ENCODE results near the gene CDH1. TPM values are rescaled to one million over a fixed set of nuclear protein-coding genes. Genes with fewer than 3 reads are reported as not detected.

Gene CDH1
- total RNA-seq, 4 donors from 2014 or later, result 190 to 551 (median 434) TPM

- Histone ChIP-seq H3K4me3 (no peak overlapping the region), H3K27ac (no peak overlapping the region), H3K36me3 (peaks cover 0 to 23% (median 0%) of the 10 kb centered on the region in 4 donors), H3K9me3 (no peaks in the 10 kb centered on the region), H3K27me3 (no peaks in the 10 kb centered on the region), H3K4me1 (no peaks in the 10 kb centered on the region)
- intact Hi-C loops (cut with DNase I; ENCODE audit: low total_unique reads) (no loop called here), in situ Hi-C loops (cut with MboI; ENCODE audit: low pct_ligation_motif_present in 1 of 4, low pct_unique_long_range_greater_than_20kb in 1 of 4, low sequenced_read_pairs in 3 of 4) (loop anchor here in 1 of 4 donors (25.0 kb wide), 1 partner anchor 252 kb away; no protein-coding TSS in a partner anchor)
- no peak for DNase-seq
- 76 to 91% methylated on average over 3 of the region's 3 CpGs for WGBS, 2 donors (ENCODE audit: low coverage in 1 of 2)
- TF ChIP-seq, protein P1, sequence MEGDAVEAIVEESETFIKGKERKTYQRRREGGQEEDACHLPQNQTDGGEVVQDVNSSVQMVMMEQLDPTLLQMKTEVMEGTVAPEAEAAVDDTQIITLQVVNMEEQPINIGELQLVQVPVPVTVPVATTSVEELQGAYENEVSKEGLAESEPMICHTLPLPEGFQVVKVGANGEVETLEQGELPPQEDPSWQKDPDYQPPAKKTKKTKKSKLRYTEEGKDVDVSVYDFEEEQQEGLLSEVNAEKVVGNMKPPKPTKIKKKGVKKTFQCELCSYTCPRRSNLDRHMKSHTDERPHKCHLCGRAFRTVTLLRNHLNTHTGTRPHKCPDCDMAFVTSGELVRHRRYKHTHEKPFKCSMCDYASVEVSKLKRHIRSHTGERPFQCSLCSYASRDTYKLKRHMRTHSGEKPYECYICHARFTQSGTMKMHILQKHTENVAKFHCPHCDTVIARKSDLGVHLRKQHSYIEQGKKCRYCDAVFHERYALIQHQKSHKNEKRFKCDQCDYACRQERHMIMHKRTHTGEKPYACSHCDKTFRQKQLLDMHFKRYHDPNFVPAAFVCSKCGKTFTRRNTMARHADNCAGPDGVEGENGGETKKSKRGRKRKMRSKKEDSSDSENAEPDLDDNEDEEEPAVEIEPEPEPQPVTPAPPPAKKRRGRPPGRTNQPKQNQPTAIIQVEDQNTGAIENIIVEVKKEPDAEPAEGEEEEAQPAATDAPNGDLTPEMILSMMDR (IDR thresholded peaks at IDR 0.05), result no peak
- no peak for TF ChIP-seq POLR2A (IDR thresholded peaks at IDR 0.05)
- TF ChIP-seq POLR2AphosphoS5 (IDR thresholded peaks at IDR 0.05), result no peak
These were observed 77.4 kb downstream of the CDH1 start for GRCh38 chr16:68814516-68814915.

GRCh38 chr16:68823401-68824135 lies 86.5 kb downstream of the CDH1 start:
- DNase-seq, result no peak
- TF ChIP-seq, protein P1 (IDR thresholded peaks at IDR 0.05), result no peak
- TF ChIP-seq POLR2AphosphoS5 (IDR thresholded peaks at IDR 0.05), result no peak
- TF ChIP-seq POLR2A (IDR thresholded peaks at IDR 0.05), result no peak
- TF ChIP-seq EP300 (IDR thresholded peaks at IDR 0.05; ENCODE audit: low read depth), result no peak
- Histone ChIP-seq H3K27me3 (no peaks in the 10 kb centered on the region), H3K27ac (no peak overlapping the region), H3K9me3 (no peaks in the 10 kb centered on the region), H3K36me3 (peaks cover 0 to 8% (median 3%) of the 10 kb centered on the region in 4 donors), H3K4me3 (no peak overlapping the region), H3K4me1 (no peaks in the 10 kb centered on the region)
- WGBS, 2 donors (ENCODE audit: low coverage in 1 of 2), result 85 to 87% methylated on average over 7 to 8 of the region's 8 CpGs
- intact Hi-C loops (cut with DNase I; ENCODE audit: low total_unique reads) (loop anchor here (2.0 kb wide), 1 partner anchor 69 kb away; no protein-coding TSS in a partner anchor), in situ Hi-C loops (cut with MboI; ENCODE audit: low pct_ligation_motif_present in 1 of 4, low pct_unique_long_range_greater_than_20kb in 1 of 4, low sequenced_read_pairs in 3 of 4) (loop anchor here in 1 of 4 donors (25.0 kb wide), 1 partner anchor 261 kb away; no protein-coding TSS in a partner anchor)

DNA sequence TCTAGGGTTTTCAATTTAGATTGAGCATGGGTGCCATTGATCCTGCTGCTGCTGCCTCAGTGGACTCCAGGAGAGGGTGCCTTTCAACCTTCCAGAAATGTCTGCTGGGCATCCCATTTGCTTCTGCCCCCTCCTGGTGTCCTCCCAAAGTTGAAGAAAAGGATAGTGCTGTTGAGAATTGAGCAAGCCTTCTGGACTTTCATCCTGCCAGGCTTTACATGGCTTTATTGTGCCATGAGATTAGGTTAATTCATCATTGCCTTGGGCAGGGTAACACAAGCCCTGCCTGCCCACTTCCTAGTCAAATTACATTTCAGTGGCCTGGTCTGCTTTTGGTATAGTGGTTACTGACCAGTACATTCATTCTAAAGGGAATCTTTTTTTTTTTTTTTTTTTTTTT lies 88.3 kb downstream of the CDH1 start:
- Histone ChIP-seq H3K36me3 (peaks cover 0 to 8% (median 2%) of the 10 kb centered on the region in 4 donors), H3K27ac (no peak overlapping the region), H3K4me1 (no peaks in the 10 kb centered on the region), H3K9me3 (no peaks in the 10 kb centered on the region), H3K27me3 (no peaks in the 10 kb centered on the region), H3K4me3 (no peak overlapping the region)
- intact Hi-C loops (cut with DNase I; ENCODE audit: low total_unique reads) (loop anchor here (2.0 kb wide), 1 partner anchor 71 kb away; no protein-coding TSS in a partner anchor), in situ Hi-C loops (cut with MboI; ENCODE audit: low pct_ligation_motif_present in 1 of 4, low pct_unique_long_range_greater_than_20kb in 1 of 4, low sequenced_read_pairs in 3 of 4) (no loop called here)
- peak; percentile 11 for DNase-seq
- no peak for TF ChIP-seq EP300 (IDR thresholded peaks at IDR 0.05; ENCODE audit: low read depth)
- TF ChIP-seq POLR2A (IDR thresholded peaks at IDR 0.05), result no peak
- TF ChIP-seq POLR2AphosphoS5 (IDR thresholded peaks at IDR 0.05), result no peak
- TF ChIP-seq, protein P1 (IDR thresholded peaks at IDR 0.05), result no peak

- in situ Hi-C loops (cut with MboI; ENCODE audit: low pct_ligation_motif_present in 1 of 4, low pct_unique_long_range_greater_than_20kb in 1 of 4, low sequenced_read_pairs in 3 of 4), result no loop called here
- WGBS, 2 donors (ENCODE audit: low coverage in 1 of 2), result 86% methylated on average over 6 of the region's 6 CpGs; no CpG with 5 or more reads in 1 of the 2 donors
- Histone ChIP-seq H3K27me3 (no peaks in the 10 kb centered on the region), H3K4me3 (no peak overlapping the region), H3K9me3 (no peaks in the 10 kb centered on the region), H3K4me1 (no peaks in the 10 kb centered on the region), H3K27ac (no peak overlapping the region), H3K36me3 (peaks cover 0 to 8% (median 0%) of the 10 kb centered on the region in 4 donors)
- no peak for TF ChIP-seq POLR2AphosphoS5 (IDR thresholded peaks at IDR 0.05)
- TF ChIP-seq POLR2A (IDR thresholded peaks at IDR 0.05), result no peak
- TF ChIP-seq, protein P1 (IDR thresholded peaks at IDR 0.05), result no peak
- TF ChIP-seq EP300 (IDR thresholded peaks at IDR 0.05; ENCODE audit: low read depth), result no peak
- intact Hi-C loops (cut with DNase I; ENCODE audit: low total_unique reads), result no loop called here
- no peak for DNase-seq
These were observed 89.6 kb downstream of the CDH1 start for GRCh38 chr16:68826652-68827051.
